Measurements from ENCODE around the gene SNRPF.
A peak's percentile ranks its signal among the peaks of the same experiment; 100 is the strongest.

- TF ChIP-seq CTCF (IDR thresholded peaks at IDR 0.05) (peak; percentile 31 to 61 (median 35)), EP300 (IDR thresholded peaks at IDR 0.05) (peak in 1 of 2 donors; percentile 33)
Observed at GRCh38 chr12:95820096-95820703, 38.6 kb upstream of the SNRPF start.
